Lower leg skin (tissue), 4 donors: ENCODE data around the gene CFAP221. TPM values are rescaled to one million over a fixed set of nuclear protein-coding genes. Genes with fewer than 3 reads are reported as not detected.
"Not testable (repeated sequence)": the region's sequence is repeated elsewhere in the genome, so short reads cannot be mapped to it uniquely, and the experiment has no call there.

Source experiments
- DNase-seq, 2 donors: peaks; one replicate each; pipeline ENCODE4 v3.0.0-alpha.2; 2019; ENCODE audit warnings: low spot score in 2 of 2
- H3K4me3 ChIP-seq: fragments of 200-600 bp; sonication (generic); 2 replicates; pipeline ENCODE4 v1.5.1; 2017; ENCODE audit warnings: mild to moderate bottlenecking, low read depth; ENCODE audit not compliant: poor library complexity, severe bottlenecking
- CTCF ChIP-seq, 3 donors: fragments of 450-650 bp; IDR thresholded peaks; one replicate each; pipeline ENCODE4 v1.5.1; 2016; ENCODE audit warnings: antibody characterized with exemption in 3 of 3, mild to moderate bottlenecking in 3 of 3, moderate library complexity in 2 of 3
- POLR2A ChIP-seq, 2 donors: fragments of 450-650 bp; IDR thresholded peaks; one replicate each; pipeline ENCODE4 v1.6.1; 2016 to 2017; ENCODE audit warnings: antibody characterized with exemption in 2 of 2, mild to moderate bottlenecking in 1 of 2, moderate library complexity in 1 of 2
- WGBS, 2 donors: methylation state at CpG; one replicate each; pipeline ENCODE4 v1.1.5; 2018; 5-methylcytosine and 5-hydroxymethylcytosine counted together
- intact Hi-C: fragments of 100-400 bp; cut with DNase I; formaldehyde crosslinking; loops from one replicate; pipeline ENCODE4 v1.15.0; 2023; ENCODE audit warnings: low total_unique reads
- total RNA-seq, 4 donors: library from RNA; depleted of rRNA; stranded (reverse); fragments of >200 nt; gene quantifications; one replicate each; pipeline ENCODE4 v1.1.0, GENCODE V29; 2016

Gene CFAP221
- total RNA-seq, 4 donors from 2014 or later = not detected

GRCh38 chr2:119599384-119599783, 55.1 kb downstream of the CFAP221 start:
- TF ChIP-seq CTCF (IDR thresholded peaks at IDR 0.05) (no peak), POLR2A (IDR thresholded peaks at IDR 0.05) (no peak)
- intact Hi-C loops = no loop called here
- no peak overlapping the region for H3K4me3 ChIP-seq
- DNase-seq = no peak
- 71 to 78% methylated on average over 2 of the region's 2 CpGs for WGBS, 2 donors

- TF ChIP-seq POLR2A (IDR thresholded peaks at IDR 0.05) (no peak), CTCF (IDR thresholded peaks at IDR 0.05) (no peak)
- no peak for DNase-seq
- 70 to 74% methylated on average over 4 of the region's 4 CpGs for WGBS, 2 donors
- no peak overlapping the region for H3K4me3 ChIP-seq
- intact Hi-C loops = no loop called here
Observed at GRCh38 chr2:119605096-119605495, 60.8 kb downstream of the CFAP221 start.

- no peak overlapping the region for H3K4me3 ChIP-seq
- TF ChIP-seq POLR2A (IDR thresholded peaks at IDR 0.05) (no peak), CTCF (IDR thresholded peaks at IDR 0.05) (no peak)
- DNase-seq = no peak
- WGBS, 2 donors = 69 to 79% methylated on average over 1 of the region's 1 CpG
- intact Hi-C loops = no loop called here
Observed at GRCh38 chr2:119606674-119607073, 62.4 kb downstream of the CFAP221 start.

GRCh38 chr2:119608553-119608952, 64.3 kb downstream of the CFAP221 start:
- no peak for TF ChIP-seq CTCF (IDR thresholded peaks at IDR 0.05)
- no peak for TF ChIP-seq POLR2A (IDR thresholded peaks at IDR 0.05)
- 39 to 44% methylated on average over 3 of the region's 3 CpGs for WGBS, 2 donors
- no peak for DNase-seq
- H3K4me3 ChIP-seq = no peak overlapping the region
- intact Hi-C loops = no loop called here

- TF ChIP-seq CTCF (IDR thresholded peaks at IDR 0.05) = no peak
- no peak for TF ChIP-seq POLR2A (IDR thresholded peaks at IDR 0.05)
- DNase-seq = no peak
- intact Hi-C loops = no loop called here
- WGBS, 2 donors = 86 to 87% methylated on average over 2 of the region's 2 CpGs
- H3K4me3 ChIP-seq = no peak overlapping the region
Observed at GRCh38 chr2:119609337-119609736, 65.1 kb downstream of the CFAP221 start.

GRCh38 chr2:119614140-119614539, 69.9 kb downstream of the CFAP221 start:
- H3K4me3 ChIP-seq, DNase-seq, intact Hi-C loops: not testable (repeated sequence)
